Fibroblast of lung (primary cell): Measurements from ENCODE around the gene NR3C2. TPM values are rescaled to one million over a fixed set of nuclear protein-coding genes. Genes with fewer than 3 reads are reported as not detected.

Experiments
- DNase-seq, 2 donors: peaks; one replicate each; pipeline versions ENCODE4 v3.0.0 to v3.0.0-alpha.2; 2010; ENCODE audit warnings: low read depth in 2 of 2
- H2AFZ ChIP-seq: 2 replicates; pipeline ENCODE4 v1.5.1; 2012; ENCODE audit warnings: low read length, control low read depth, inconsistent platforms
- H3K27ac ChIP-seq: 2 replicates; pipeline ENCODE4 v1.5.1; 2011; ENCODE audit warnings: low read length, control low read depth; ENCODE audit not compliant: insufficient read depth
- H3K27me3 ChIP-seq: 2 replicates; pipeline ENCODE4 v1.5.1; 2011; ENCODE audit warnings: mild to moderate bottlenecking, low read length; ENCODE audit not compliant: control insufficient read depth, insufficient read depth
- H3K36me3 ChIP-seq: 2 replicates; pipeline ENCODE4 v1.5.1; 2011; ENCODE audit warnings: low read length; ENCODE audit not compliant: control insufficient read depth, insufficient read depth
- H3K4me1 ChIP-seq: 2 replicates; pipeline ENCODE4 v1.5.1; 2011; ENCODE audit warnings: low read length; ENCODE audit not compliant: control insufficient read depth, insufficient read depth; ENCODE audit errors: extremely low read depth
- H3K4me2 ChIP-seq: 2 replicates; pipeline ENCODE4 v1.5.1; 2011; ENCODE audit warnings: low read length, control low read depth; ENCODE audit not compliant: insufficient read depth; ENCODE audit errors: extremely low read depth
- H3K4me3 ChIP-seq, 4 experiments: fragments of 200-600 bp in 1 of 4; sonication (generic) in 1 of 4; replicated peaks in 1 of 4; 2 replicates each; pipeline ENCODE4 v1.5.1; 2011 to 2016; ENCODE audit warnings: low read length in 4 of 4, low read depth in 3 of 4, mild to moderate bottlenecking in 3 of 4, control low read depth in 2 of 4, inconsistent platforms in 1 of 4, mixed read lengths in 1 of 4; ENCODE audit not compliant: insufficient read depth in 1 of 4; ENCODE audit errors: control extremely low read depth in 1 of 4
- H3K79me2 ChIP-seq: 2 replicates; pipeline ENCODE4 v1.5.1; 2012; ENCODE audit warnings: mild to moderate bottlenecking, low read length, inconsistent platforms; ENCODE audit not compliant: control insufficient read depth, insufficient read depth
- H3K9ac ChIP-seq: 2 replicates; pipeline ENCODE4 v1.5.1; 2011; ENCODE audit warnings: mild to moderate bottlenecking, low read length, control low read depth; ENCODE audit not compliant: insufficient read depth
- H3K9me3 ChIP-seq: 2 replicates; pipeline ENCODE4 v1.5.1; 2012; ENCODE audit warnings: low read depth, low read length; ENCODE audit not compliant: control insufficient read depth, insufficient read depth
- H4K20me1 ChIP-seq: 2 replicates; pipeline ENCODE4 v1.5.1; 2011; ENCODE audit warnings: low read length; ENCODE audit not compliant: control insufficient read depth, insufficient read depth; ENCODE audit errors: extremely low read depth
- EZH2 ChIP-seq: IDR thresholded peaks from 2 replicates; pipeline ENCODE4 v1.5.1; 2012; ENCODE audit warnings: low read length, control low read depth, mild to moderate bottlenecking; ENCODE audit errors: missing control alignments
- polyA minus RNA-seq: library from RNA; depleted of rRNA, polyadenylated mRNA; stranded (reverse); fragments of >200 nt; gene quantifications from 2 replicates; pipeline ENCODE4 v1.2.3, GENCODE V29; 2011; ENCODE audit warnings: low replicate concordance
- polyA plus RNA-seq, 2 donors: library from polyadenylated mRNA; depleted of rRNA in 1 of 2; stranded (reverse) in 1 of 2; unstranded in 1 of 2; fragments of >200 nt; gene quantifications; 2 replicates each; pipeline ENCODE4 v1.2.1, GENCODE V29; 2011 to 2012; ENCODE audit warnings: missing spikeins in 1 of 2
- total RNA-seq: library from RNA; depleted of rRNA; stranded (reverse); fragments of >200 nt; gene quantifications from 2 replicates; pipeline ENCODE4 v1.2.1, GENCODE V29; 2014
- TF ChIP-seq, protein P1 (sequence below), 2 donors: IDR thresholded peaks in 1 of 2; conservative IDR thresholded peaks in 1 of 2; 1 replicate in 1 of 2; 2 replicates in 1 of 2; pipeline ENCODE4 v1.5.1; 2011 to 2012; ENCODE audit warnings: low read length in 2 of 2, control low read depth in 1 of 2, inconsistent platforms in 1 of 2, low read depth in 1 of 2, mild to moderate bottlenecking in 1 of 2

The NR3C2 gene
- total RNA-seq (4.4 and 7.4 TPM in 2 replicates), polyA plus RNA-seq (1.9 and 9.9 TPM in 2 replicates), polyA minus RNA-seq (6.4 and 20.5 TPM in 2 replicates)
- 1.2 and 5.3 TPM in 2 replicates for polyA plus RNA-seq (2012)

DNA sequence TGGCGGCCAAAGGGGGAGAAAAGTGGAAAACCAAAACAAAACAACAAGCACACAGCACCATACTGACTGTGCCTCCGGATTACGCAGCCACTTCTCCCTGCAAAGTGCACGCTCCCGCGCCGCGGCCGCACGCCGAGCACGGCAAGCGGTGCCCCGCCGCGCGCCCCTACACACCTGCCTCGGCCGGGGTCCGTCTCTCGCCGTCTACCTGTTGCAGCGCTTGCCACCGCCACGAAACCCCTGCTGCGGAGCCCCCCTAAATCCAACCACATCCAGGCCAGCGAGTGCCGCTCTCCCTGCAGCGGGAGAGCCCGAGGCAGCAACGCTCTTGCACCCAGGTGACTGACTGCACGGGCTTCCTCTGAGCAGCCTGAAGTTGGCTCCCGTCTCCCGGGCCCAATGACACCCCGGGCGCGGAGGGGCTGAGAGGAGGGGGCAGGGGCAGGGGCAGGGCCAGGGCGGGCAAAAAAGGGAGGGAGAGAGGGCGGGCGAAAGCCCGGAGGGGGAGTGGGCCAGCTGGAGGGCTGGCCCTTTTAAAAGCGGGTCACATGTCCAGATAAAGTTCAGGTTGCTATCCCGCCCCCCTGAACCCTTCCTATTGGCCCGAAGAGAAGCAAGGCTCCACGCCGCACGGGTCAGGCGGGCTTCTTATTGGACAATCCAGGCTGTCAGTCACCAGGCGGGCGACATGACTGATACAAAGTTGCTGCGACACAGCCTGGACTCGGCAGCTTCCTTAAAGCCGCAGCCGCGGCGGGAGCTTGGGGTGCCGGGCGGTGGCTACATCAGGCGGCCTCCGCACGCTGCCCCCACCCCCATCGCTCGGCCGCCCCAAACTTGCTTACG is at the start of gene NR3C2:
TSS of gene NR3C2 (minus strand) at position 429 of the 846 bp plus-strand sequence.
- H3K36me3 ChIP-seq: no peaks in the 10 kb centered on the region
- no peaks in the 10 kb centered on the region for H4K20me1 ChIP-seq
- H3K27me3 ChIP-seq: no peaks in the 10 kb centered on the region
- peak within 1 kb of the TSS; percentile 96 for H2AFZ ChIP-seq
- no peak for TF ChIP-seq EZH2
- TF ChIP-seq, protein P1, sequence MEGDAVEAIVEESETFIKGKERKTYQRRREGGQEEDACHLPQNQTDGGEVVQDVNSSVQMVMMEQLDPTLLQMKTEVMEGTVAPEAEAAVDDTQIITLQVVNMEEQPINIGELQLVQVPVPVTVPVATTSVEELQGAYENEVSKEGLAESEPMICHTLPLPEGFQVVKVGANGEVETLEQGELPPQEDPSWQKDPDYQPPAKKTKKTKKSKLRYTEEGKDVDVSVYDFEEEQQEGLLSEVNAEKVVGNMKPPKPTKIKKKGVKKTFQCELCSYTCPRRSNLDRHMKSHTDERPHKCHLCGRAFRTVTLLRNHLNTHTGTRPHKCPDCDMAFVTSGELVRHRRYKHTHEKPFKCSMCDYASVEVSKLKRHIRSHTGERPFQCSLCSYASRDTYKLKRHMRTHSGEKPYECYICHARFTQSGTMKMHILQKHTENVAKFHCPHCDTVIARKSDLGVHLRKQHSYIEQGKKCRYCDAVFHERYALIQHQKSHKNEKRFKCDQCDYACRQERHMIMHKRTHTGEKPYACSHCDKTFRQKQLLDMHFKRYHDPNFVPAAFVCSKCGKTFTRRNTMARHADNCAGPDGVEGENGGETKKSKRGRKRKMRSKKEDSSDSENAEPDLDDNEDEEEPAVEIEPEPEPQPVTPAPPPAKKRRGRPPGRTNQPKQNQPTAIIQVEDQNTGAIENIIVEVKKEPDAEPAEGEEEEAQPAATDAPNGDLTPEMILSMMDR (conservative IDR thresholded peaks at IDR 0.05 in 1 of 2, IDR thresholded peaks at IDR 0.05 in 1 of 2; ENCODE audit: low read depth in 1 of 2, low read length in 2 of 2): no peak
- H3K9ac ChIP-seq: peak within 1 kb of the TSS; percentile 76
- H3K4me2 ChIP-seq: peak within 1 kb of the TSS; percentile 88
- H3K4me1 ChIP-seq: peaks cover 2% of the 10 kb centered on the region
- peak; percentile 97 to 98 for DNase-seq
- H3K4me3 ChIP-seq: peak within 1 kb of the TSS; percentile 73 to 91 (median 84)
- peaks cover 23% of the 10 kb centered on the region for H3K79me2 ChIP-seq
- peak within 1 kb of the TSS; percentile 85 for H3K27ac ChIP-seq
- H3K9me3 ChIP-seq: no peaks in the 10 kb centered on the region

DNA sequence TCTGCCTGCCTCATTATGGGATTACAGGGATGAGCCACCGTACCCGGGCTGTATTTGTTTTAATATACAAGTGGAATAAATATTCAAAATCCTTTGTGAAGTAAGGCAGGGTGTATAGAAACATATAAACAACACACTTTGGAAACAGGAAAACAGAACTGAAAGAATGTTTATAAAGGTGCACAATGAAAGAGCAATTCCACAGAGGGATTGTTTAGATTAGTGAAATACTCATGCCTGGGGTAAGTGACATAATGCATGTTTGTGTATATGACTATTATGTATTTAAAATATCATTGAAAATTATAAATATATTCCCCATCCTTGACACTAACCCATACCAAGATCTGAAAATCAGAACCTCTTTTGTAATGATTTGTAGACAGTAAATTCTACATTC is 45.0 kb upstream of the NR3C2 start:
- TF ChIP-seq EZH2: no peak
- Histone ChIP-seq H3K36me3 (no peaks in the 10 kb centered on the region), H3K27ac (no peak overlapping the region), H2AFZ (no peak overlapping the region), H3K79me2 (no peaks in the 10 kb centered on the region), H3K4me3 (no peak overlapping the region), H3K4me2 (no peak overlapping the region), H3K4me1 (no peaks in the 10 kb centered on the region), H3K9me3 (no peaks in the 10 kb centered on the region), H4K20me1 (no peaks in the 10 kb centered on the region), H3K9ac (no peak overlapping the region), H3K27me3 (no peaks in the 10 kb centered on the region)
- no peak for DNase-seq

DNA sequence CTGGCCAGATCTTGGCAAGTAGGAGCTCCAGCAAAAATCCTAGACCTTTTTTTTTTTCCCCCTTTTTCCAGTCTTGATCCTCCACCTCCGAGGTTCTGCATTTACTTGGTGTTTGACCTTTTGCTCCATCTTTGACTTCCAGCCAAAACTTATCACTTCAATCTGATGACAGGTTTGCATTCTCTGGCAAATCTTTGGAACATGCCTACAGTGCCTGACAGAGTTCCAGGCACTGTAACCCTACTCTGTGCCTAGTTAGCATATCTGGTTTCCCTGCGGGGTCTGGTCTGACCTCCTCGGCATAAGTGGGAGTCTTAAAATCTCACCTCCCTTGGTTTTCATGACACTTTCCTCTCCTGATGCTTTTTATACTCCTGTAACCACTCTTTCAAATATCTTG is 39.4 kb upstream of the NR3C2 start:
- Histone ChIP-seq H4K20me1 (no peaks in the 10 kb centered on the region), H3K4me1 (no peaks in the 10 kb centered on the region), H2AFZ (no peak overlapping the region), H3K36me3 (no peaks in the 10 kb centered on the region), H3K27me3 (no peaks in the 10 kb centered on the region), H3K79me2 (no peaks in the 10 kb centered on the region), H3K9ac (no peak overlapping the region), H3K9me3 (no peaks in the 10 kb centered on the region), H3K4me2 (no peak overlapping the region), H3K27ac (no peak overlapping the region), H3K4me3 (no peak overlapping the region)
- TF ChIP-seq, protein P1 (conservative IDR thresholded peaks at IDR 0.05 in 1 of 2, IDR thresholded peaks at IDR 0.05 in 1 of 2; ENCODE audit: low read depth in 1 of 2, low read length in 2 of 2): no peak
- TF ChIP-seq EZH2: no peak
- no peak for DNase-seq
